Stimulated activated CD8-positive, alpha-beta memory T cell treated with anti-CD3 and anti-CD28 coated beads, Interleukin-15, amount 100 ng/mL, for 48 hours (primary cell): ENCODE results near the gene CORT.
"Not testable (repeated sequence)": the region's sequence is repeated elsewhere in the genome, so short reads cannot be mapped to it uniquely, and the experiment has no call there.

ENCODE experiments used
- DNase-seq, 2 donors: peaks; one replicate each; pipeline ENCODE4 v3.0.0-alpha.2; 2020; ENCODE audit warnings: low read depth in 2 of 2

CORT gene

GRCh38 chr1:10438677-10439163 lies 11.1 kb upstream of the CORT start:
- DNase-seq = no peak

GRCh38 chr1:10440305-10440704 lies 9.5 kb upstream of the CORT start:
- no peak for DNase-seq

- no peak for DNase-seq
Observed at GRCh38 chr1:10440794-10441193, 9.0 kb upstream of the CORT start.

DNA sequence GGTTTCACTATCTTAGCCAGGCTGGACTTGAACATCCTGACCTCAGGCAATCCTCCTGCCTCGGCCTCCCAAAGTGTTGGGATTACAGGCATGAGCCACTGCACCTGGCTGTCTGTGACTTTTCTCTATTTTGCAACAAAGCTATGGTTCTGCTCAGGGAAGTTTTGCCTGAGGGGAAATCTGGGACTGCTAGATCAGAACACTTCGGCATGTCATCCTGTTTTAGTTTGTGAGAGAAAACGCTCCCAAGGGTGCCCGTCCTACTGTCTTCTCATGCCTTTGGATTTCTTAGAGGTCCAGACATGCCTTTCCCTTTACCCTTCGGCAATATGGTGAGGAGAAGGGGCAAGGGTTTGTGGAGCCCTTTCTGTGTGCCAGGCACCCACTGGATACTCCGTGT lies 5.6 kb upstream of the CORT start:
- no peak for DNase-seq

- DNase-seq = no peak
Observed at GRCh38 chr1:10444795-10445397, 4.9 kb upstream of the CORT start.

- DNase-seq = no peak
Observed at GRCh38 chr1:10446790-10447422, 2.9 kb upstream of the CORT start.

DNA sequence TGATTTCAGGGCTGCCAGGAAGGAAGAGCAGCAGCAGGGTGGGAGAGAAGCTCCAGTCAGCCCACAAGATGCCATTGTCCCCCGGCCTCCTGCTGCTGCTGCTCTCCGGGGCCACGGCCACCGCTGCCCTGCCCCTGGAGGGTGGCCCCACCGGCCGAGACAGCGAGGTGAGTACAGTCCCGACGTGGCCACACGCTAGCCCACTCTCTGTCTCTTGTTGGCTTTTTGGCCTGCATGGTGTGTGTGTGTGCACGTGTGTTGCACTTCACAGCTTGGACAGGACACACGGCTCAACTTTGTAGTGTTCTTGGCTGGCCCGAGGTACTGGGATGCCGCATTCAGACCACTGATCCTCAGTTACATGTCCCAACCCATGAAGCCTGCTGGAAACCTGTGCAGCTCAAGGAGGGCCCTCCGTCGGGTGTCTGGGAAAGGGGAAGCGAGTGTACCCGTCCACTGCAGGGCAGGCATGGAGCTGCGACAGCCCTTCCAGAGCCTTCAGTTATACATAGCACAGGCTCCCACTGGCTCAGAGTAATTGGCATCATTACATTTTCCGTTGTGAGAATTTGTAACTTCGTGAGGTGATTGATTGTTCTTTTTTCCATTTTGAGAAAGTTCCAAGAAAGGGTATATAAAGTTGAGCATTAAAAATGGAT lies 454 bp downstream of the CORT start:
- DNase-seq = no peak

DNA sequence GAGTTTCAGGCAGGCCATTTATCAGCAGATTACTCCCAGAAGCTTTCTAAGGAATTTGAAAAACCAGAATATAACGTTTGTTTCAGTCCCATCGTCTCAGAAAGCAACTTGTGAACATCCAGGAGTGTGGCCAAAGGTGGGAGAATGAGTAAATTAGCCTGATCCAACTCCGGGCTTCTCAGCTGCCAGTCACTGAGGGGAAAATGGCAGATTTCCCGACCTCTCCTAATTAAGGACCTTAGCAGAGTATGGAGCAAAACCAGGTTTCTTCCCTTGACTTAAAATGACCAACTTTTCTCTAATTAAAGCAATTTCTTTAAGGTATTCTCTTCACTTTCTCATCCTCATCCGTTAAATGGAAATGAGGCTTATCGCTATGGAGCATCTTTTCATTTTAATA lies 1.0 kb downstream of the CORT start:
- DNase-seq = no peak

- no peak for DNase-seq
Observed at GRCh38 chr1:10451287-10451686, 1.5 kb downstream of the CORT start.

- DNase-seq = no peak
Observed at GRCh38 chr1:10456048-10456447, 6.2 kb downstream of the CORT start.

- no peak for DNase-seq
Observed at GRCh38 chr1:10456661-10457060, 6.8 kb downstream of the CORT start.

DNA sequence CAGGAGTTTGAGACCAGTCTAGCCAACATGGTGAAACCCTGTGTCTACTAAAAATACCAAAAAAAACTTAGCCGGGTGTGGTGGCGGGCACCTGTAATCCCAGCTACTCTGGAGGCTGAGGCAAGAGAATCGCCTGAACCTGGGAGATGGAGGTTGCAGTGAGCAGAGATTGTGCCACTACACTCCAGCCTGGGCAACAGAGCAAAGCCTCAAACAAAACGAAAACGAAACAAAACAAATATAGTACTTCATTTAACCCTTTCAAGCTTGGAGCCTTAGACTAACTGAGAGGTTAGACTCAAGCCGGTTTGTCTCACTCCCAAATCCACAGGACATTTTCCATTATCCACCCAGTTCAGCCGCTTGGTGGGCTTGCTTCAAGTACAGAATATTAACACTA lies 7.6 kb downstream of the CORT start:
- DNase-seq = not testable (repeated sequence)

- no peak for DNase-seq
Observed at GRCh38 chr1:10457875-10458274, 8.0 kb downstream of the CORT start.

- DNase-seq = no peak
Observed at GRCh38 chr1:10459184-10459583, 9.4 kb downstream of the CORT start.

- no peak for DNase-seq
Observed at GRCh38 chr1:10467078-10467477, 17.2 kb downstream of the CORT start.

- no peak for DNase-seq
Observed at GRCh38 chr1:10470043-10470442, 20.2 kb downstream of the CORT start.

GRCh38 chr1:10471411-10472219 lies 21.8 kb downstream of the CORT start:
- DNase-seq = no peak

GRCh38 chr1:10472220-10473144 lies 22.7 kb downstream of the CORT start, which contains the start of gene DFFA:
DFFA (minus strand) TSS chr1:10472529; CDS start chr1:10472458, 71 bp downstream.
- DNase-seq = peak; percentile 85 to 89

- DNase-seq = no peak
Observed at GRCh38 chr1:10473145-10473765, 23.4 kb downstream of the CORT start.

- DNase-seq = not testable (repeated sequence)
Observed at GRCh38 chr1:10474309-10474612, 24.4 kb downstream of the CORT start.
